OCI-LY3 (cell line): ENCODE results near the gene COX6B1.

Experiments used
- H2AFZ ChIP-seq: fragments of 200-600, 300-600 bp; shearing (Covaris generic); 2 replicates; pipeline ENCODE4 v1.6.0; 2014; ENCODE audit warnings: antibody characterized with exemption, low read depth, low read length
- H3K27ac ChIP-seq: fragments of 200-600, 300-600 bp; sonication (generic); 2 replicates; pipeline ENCODE4 v1.5.1; 2014; ENCODE audit warnings: mild to moderate bottlenecking, low read length, moderate library complexity, mixed read lengths
- H3K27me3 ChIP-seq: fragments of 200-600, 300-600 bp; sonication (generic); 2 replicates; pipeline ENCODE4 v1.6.1; 2014; ENCODE audit warnings: low read depth, low read length, mixed read lengths
- H3K36me3 ChIP-seq: fragments of 200-600, 300-600 bp; sonication (generic); replicated peaks from 2 replicates; pipeline ENCODE3; 2014; ENCODE audit warnings: low read depth, low read length, mixed read lengths
- H3K4me1 ChIP-seq: fragments of 300-600, 200-600 bp; sonication (generic); 2 replicates; pipeline ENCODE4 v1.6.1; 2014; ENCODE audit warnings: low read length, mixed read lengths
- H3K4me2 ChIP-seq: fragments of 200-600, 300-600 bp; sonication (generic); 2 replicates; pipeline ENCODE4 v1.6.1; 2014; ENCODE audit warnings: low read length, mixed read lengths
- H3K4me3 ChIP-seq: fragments of 300-600, 200-600 bp; sonication (generic); 2 replicates; pipeline ENCODE4 v1.5.1; 2014; ENCODE audit warnings: antibody characterized with exemption, mild to moderate bottlenecking, low read length, moderate library complexity
- H3K79me2 ChIP-seq: fragments of 300-600, 200-600 bp; shearing (Covaris generic); 2 replicates; pipeline ENCODE4 v1.6.1; 2014; ENCODE audit warnings: mild to moderate bottlenecking, low read length, mixed read lengths
- H3K9ac ChIP-seq: fragments of 300-600, 200-600 bp; shearing (Covaris generic); 2 replicates; pipeline ENCODE4 v1.6.0; 2014; ENCODE audit warnings: mild to moderate bottlenecking, low read length, moderate library complexity
- H3K9me3 ChIP-seq: fragments of 200-600, 300-600 bp; shearing (Covaris generic); 2 replicates; pipeline ENCODE4 v1.6.1; 2014; ENCODE audit warnings: low read length, mixed read lengths; ENCODE audit not compliant: insufficient read depth
- H4K20me1 ChIP-seq: fragments of 200-600, 300-600 bp; sonication (generic); 2 replicates; pipeline ENCODE4 v1.6.1; 2016; ENCODE audit warnings: low read length, mixed read lengths; ENCODE audit not compliant: insufficient read depth
- EZH2phosphoT487 ChIP-seq: fragments of 200-600 bp; shearing (Covaris generic); IDR thresholded peaks from 2 replicates; pipeline ENCODE4 v1.6.1; 2018; ENCODE audit warnings: antibody characterized with exemption, mixed run types, low read depth
- TF ChIP-seq, protein P1 (sequence below): fragments of 200-600, 300-600 bp; sonication (generic); IDR thresholded peaks from 2 replicates; pipeline ENCODE4 v1.5.1; 2014; ENCODE audit warnings: antibody characterized with exemption, low read length, low read depth

COX6B1 gene

DNA sequence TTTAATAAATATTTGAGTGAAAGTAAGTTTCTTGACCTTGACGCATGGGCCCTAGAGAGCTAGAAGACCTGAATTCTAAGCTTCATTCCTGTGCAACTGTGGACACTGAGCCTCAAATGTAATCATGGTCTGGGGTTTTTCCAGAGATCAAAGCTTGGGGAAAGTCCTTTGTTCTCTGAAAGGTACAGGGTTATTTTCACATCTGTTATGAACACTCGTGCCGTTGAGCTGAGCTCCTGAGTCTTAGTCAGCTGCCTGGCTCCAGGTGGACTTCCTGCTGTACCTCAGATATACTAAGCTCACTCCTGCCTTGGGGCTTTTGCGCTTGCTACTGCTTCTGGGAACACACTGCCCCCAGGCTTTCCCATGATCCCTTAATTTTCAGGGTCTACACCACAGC lies 48.7 kb downstream of the COX6B1 start:
- Histone ChIP-seq H3K79me2 (no peaks in the 10 kb centered on the region), H3K4me3 (no peak overlapping the region)

DNA sequence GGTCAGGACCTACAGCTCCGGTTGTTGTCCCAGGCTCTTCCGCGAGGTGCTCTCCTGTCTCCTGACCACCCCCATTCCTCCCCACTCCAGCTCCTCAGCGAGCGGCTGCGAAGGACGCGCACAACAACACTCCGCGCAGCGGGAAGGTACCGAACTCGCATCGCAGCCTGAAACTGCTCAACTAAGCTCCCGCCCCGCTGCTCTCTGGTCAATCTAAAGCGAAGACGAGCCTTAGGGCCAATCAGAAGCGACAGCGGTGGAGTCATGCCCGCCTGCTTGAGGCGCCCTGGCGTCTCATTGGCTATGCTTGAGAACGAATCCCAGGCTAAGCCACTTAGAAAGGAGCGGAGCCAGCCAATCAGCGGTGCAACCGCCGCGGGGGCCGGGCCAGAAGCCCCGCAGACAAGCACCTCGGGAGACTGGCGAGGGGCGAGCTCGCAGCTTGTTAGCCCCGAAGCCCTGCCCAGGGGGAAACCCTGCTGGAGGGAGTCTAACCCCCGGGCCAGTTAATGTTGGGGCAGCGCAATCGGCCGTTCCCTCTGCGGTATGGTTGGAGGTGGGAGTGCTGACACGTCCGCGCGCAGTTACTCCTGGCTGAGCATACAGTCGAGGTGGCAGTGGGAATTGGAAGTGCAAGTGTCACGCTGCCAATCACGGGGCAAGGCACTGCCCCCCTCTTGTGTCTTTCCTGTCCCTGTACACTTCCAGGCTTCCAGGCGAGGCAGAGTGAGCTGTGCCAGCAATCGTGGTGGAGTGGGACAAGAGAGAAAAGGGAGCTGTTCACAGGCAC lies 54.3 kb downstream of the COX6B1 start:
- H3K36me3 ChIP-seq: no peaks in the 10 kb centered on the region
- H3K9me3 ChIP-seq: no peaks in the 10 kb centered on the region
- TF ChIP-seq EZH2phosphoT487: no peak
- TF ChIP-seq, protein P1, sequence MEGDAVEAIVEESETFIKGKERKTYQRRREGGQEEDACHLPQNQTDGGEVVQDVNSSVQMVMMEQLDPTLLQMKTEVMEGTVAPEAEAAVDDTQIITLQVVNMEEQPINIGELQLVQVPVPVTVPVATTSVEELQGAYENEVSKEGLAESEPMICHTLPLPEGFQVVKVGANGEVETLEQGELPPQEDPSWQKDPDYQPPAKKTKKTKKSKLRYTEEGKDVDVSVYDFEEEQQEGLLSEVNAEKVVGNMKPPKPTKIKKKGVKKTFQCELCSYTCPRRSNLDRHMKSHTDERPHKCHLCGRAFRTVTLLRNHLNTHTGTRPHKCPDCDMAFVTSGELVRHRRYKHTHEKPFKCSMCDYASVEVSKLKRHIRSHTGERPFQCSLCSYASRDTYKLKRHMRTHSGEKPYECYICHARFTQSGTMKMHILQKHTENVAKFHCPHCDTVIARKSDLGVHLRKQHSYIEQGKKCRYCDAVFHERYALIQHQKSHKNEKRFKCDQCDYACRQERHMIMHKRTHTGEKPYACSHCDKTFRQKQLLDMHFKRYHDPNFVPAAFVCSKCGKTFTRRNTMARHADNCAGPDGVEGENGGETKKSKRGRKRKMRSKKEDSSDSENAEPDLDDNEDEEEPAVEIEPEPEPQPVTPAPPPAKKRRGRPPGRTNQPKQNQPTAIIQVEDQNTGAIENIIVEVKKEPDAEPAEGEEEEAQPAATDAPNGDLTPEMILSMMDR: no peak
- peak overlapping the region; percentile 46 for H3K27ac ChIP-seq
- H3K4me3 ChIP-seq: peak overlapping the region; percentile 80
- peak overlapping the region; percentile 77 for H3K4me2 ChIP-seq
- H3K27me3 ChIP-seq: no peaks in the 10 kb centered on the region
- peak overlapping the region; percentile 64 for H2AFZ ChIP-seq
- no peaks in the 10 kb centered on the region for H3K4me1 ChIP-seq
- peak overlapping the region; percentile 67 for H3K9ac ChIP-seq
- H4K20me1 ChIP-seq: no peaks in the 10 kb centered on the region
- no peaks in the 10 kb centered on the region for H3K79me2 ChIP-seq

More for the DNA sequence above, 48.7 kb downstream of the COX6B1 start:
- Histone ChIP-seq H3K36me3 (no peaks in the 10 kb centered on the region), H3K27me3 (no peaks in the 10 kb centered on the region), H3K9ac (no peak overlapping the region), H3K4me2 (peak overlapping the region; percentile 0; the same call in 1 of the 2 replicates), H3K9me3 (no peaks in the 10 kb centered on the region), H3K4me1 (peaks cover 17% of the 10 kb centered on the region), H3K27ac (no peak overlapping the region), H2AFZ (no peak overlapping the region), H4K20me1 (no peaks in the 10 kb centered on the region)
- TF ChIP-seq, protein P1: no peak
- TF ChIP-seq EZH2phosphoT487: no peak

DNA sequence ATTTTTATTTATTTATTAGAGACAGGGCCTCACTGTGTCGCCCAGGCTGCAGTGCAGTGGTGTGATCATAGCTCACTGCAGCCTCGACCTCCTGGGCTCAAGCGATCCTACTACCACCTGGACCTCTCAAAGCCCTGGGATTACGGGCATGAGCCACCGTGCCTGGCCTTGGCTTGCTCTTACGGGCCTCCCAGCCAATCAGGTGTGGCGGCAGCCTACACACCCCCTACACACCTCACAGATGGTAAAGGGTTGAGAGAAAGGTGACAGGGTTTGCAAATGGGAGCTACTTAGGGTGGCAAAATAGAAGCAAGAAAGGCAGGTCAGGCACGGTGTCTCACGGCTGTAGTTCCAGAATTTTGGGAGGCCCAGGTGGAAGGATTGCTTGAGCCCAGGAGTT lies 55.2 kb downstream of the COX6B1 start:
- H3K4me2 ChIP-seq: peak overlapping the region; percentile 77
- no peaks in the 10 kb centered on the region for H3K36me3 ChIP-seq
- no peaks in the 10 kb centered on the region for H3K79me2 ChIP-seq
- peak overlapping the region; percentile 80 for H3K4me3 ChIP-seq
- no peak overlapping the region for H3K9ac ChIP-seq
- no peak overlapping the region for H3K27ac ChIP-seq
- H4K20me1 ChIP-seq: no peaks in the 10 kb centered on the region
- no peaks in the 10 kb centered on the region for H3K4me1 ChIP-seq
- TF ChIP-seq EZH2phosphoT487: no peak
- TF ChIP-seq, protein P1: no peak
- H2AFZ ChIP-seq: no peak overlapping the region
- H3K9me3 ChIP-seq: no peaks in the 10 kb centered on the region
- no peaks in the 10 kb centered on the region for H3K27me3 ChIP-seq

DNA sequence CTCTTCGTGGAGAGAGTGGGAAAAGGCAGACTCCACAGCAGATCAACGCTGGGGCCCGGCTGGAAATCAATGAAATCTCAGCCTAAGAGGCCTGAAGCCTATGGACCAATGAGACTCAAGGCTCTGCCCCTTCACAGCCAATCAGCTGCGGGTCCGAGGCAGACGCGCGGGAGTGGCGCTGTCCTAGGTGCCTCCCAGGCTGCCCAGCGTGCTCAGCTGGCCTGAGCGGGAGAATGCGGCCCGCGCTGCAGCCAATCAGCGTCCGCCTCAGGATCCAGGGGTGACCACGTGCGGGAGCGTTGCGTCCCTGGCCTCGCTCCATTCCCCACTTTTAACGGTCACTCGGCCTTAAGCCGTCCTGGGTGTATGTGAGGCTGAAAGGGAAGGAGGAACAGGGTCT lies 56.1 kb downstream of the COX6B1 start, which contains the start of gene ZBTB32:
Gene ZBTB32 (plus strand): TSS at position 341 of the 400 bp plus-strand sequence. CDS start 10,069 bp downstream, outside the sequence.
- no peaks in the 10 kb centered on the region for H3K4me1 ChIP-seq
- no peaks in the 10 kb centered on the region for H3K27me3 ChIP-seq
- no peaks in the 10 kb centered on the region for H3K9me3 ChIP-seq
- peak within 1 kb of the TSS; percentile 80; the same call in 1 of the 2 replicates for H3K4me3 ChIP-seq
- peak within 1 kb of the TSS; percentile 77 for H3K4me2 ChIP-seq
- H3K79me2 ChIP-seq: no peaks in the 10 kb centered on the region
- no peak within 1 kb of the TSS for H2AFZ ChIP-seq
- H4K20me1 ChIP-seq: no peaks in the 10 kb centered on the region
- TF ChIP-seq EZH2phosphoT487: no peak
- TF ChIP-seq, protein P1: no peak
- H3K27ac ChIP-seq: no peak within 1 kb of the TSS
- no peaks in the 10 kb centered on the region for H3K36me3 ChIP-seq
- H3K9ac ChIP-seq: no peak within 1 kb of the TSS
